Muscle of leg (tissue), 11 donors: ENCODE measurements around the gene UMAD1. TPM values are rescaled to one million over a fixed set of nuclear protein-coding genes. Genes with fewer than 3 reads are reported as not detected.
A peak's percentile ranks its signal among the peaks of the same experiment; 100 is the strongest.

Source experiments
- DNase-seq: peaks from one replicate; pipeline ENCODE4 v3.0.0; 2013
- H3K27ac ChIP-seq: one replicate; pipeline ENCODE4 v1.5.1; 2013; ENCODE audit warnings: mild to moderate bottlenecking, low read length, control low read depth
- H3K27me3 ChIP-seq: one replicate; pipeline ENCODE4 v1.6.1; 2013; ENCODE audit warnings: low read length; ENCODE audit not compliant: control insufficient read depth, insufficient read depth
- H3K36me3 ChIP-seq: one replicate; pipeline ENCODE4 v1.6.1; 2013; ENCODE audit warnings: low read length; ENCODE audit not compliant: control insufficient read depth, insufficient read depth
- H3K4me1 ChIP-seq: one replicate; pipeline ENCODE4 v1.6.1; 2013; ENCODE audit warnings: low read length; ENCODE audit not compliant: control insufficient read depth, insufficient read depth
- H3K4me3 ChIP-seq: one replicate; pipeline ENCODE4 v1.5.1; 2013; ENCODE audit warnings: low read length, control low read depth
- H3K9me3 ChIP-seq: replicated peaks from 2 replicates; pipeline ENCODE4 v1.6.1; 2013; ENCODE audit warnings: low read depth, low read length; ENCODE audit not compliant: control insufficient read depth
- WGBS: methylation state at CpG from one replicate; pipeline ENCODE4 v1.1.5; 2013; ENCODE audit warnings: missing lambda C conversion rate; ENCODE audit not compliant: insufficient coverage; 5-methylcytosine and 5-hydroxymethylcytosine counted together
- polyA plus RNA-seq, 8 donors: library from polyadenylated mRNA; unstranded; fragments of 120-200 nt; gene quantifications; one replicate each; pipeline versions ENCODE4 v1.2.1 to v1.2.3, GENCODE V29; 2013; ENCODE audit warnings: inconsistent platforms in 1 of 8, low replicate concordance in 1 of 8; ENCODE audit not compliant: insufficient read length in 8 of 8, insufficient read depth in 1 of 8
- total RNA-seq: library from RNA; stranded (reverse); fragments of 120-200 nt; gene quantifications from one replicate; pipeline ENCODE4 v1.2.4, GENCODE V29; 2013

UMAD1 gene
- total and polyA plus RNA-seq, 9 donors, result 7.4 to 11.8 (median 9.1) TPM

- 33% methylated on average over 1 of the region's 2 CpGs for WGBS
- H3K27ac ChIP-seq, result no peak overlapping the region
These were observed 46.4 kb downstream of the UMAD1 start for GRCh38 chr7:7686811-7687508.

DNA sequence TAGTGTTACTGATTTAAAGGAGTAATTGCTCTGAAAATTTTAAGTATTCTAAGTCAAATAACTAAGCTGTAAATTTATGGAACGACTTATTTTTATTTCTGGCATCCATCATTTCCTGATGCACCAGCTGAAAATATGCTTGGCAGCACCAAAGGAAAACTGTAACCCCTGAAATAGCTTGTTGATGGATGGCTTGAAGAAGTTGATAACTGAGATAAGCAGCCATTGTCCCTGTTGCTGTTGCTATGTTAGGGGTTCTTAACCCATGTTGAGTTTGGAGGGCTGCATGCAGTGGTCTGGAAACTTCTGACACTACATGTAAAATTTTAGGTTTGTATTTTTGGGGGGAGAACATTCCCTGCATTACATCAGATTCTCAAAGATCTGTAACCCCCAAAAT is 47.2 kb downstream of the UMAD1 start:
- Histone ChIP-seq H3K4me1 (peaks cover 4% of the 10 kb centered on the region), H3K36me3 (no peaks in the 10 kb centered on the region), H3K27ac (no peak overlapping the region), H3K27me3 (no peaks in the 10 kb centered on the region), H3K4me3 (no peak overlapping the region), H3K9me3 (no peaks in the 10 kb centered on the region)
- no peak for DNase-seq
- WGBS, result no CpG with 5 or more reads among the region's 1 CpG

More at GRCh38 chr7:7686811-7687508, 46.4 kb downstream of the UMAD1 start:
- Histone ChIP-seq H3K4me1 (peaks cover 4% of the 10 kb centered on the region), H3K36me3 (no peaks in the 10 kb centered on the region), H3K27me3 (no peaks in the 10 kb centered on the region), H3K9me3 (no peaks in the 10 kb centered on the region), H3K4me3 (no peak overlapping the region)
- DNase-seq, result no peak

GRCh38 chr7:7688310-7688709 is 47.8 kb downstream of the UMAD1 start:
- no peak for DNase-seq
- no peaks in the 10 kb centered on the region for H3K9me3 ChIP-seq
- no peak overlapping the region for H3K4me3 ChIP-seq
- H3K36me3 ChIP-seq, result no peaks in the 10 kb centered on the region
- H3K27ac ChIP-seq, result no peak overlapping the region
- WGBS, result 69% methylated on average over 2 of the region's 6 CpGs
- H3K4me1 ChIP-seq, result no peaks in the 10 kb centered on the region
- no peaks in the 10 kb centered on the region for H3K27me3 ChIP-seq

DNA sequence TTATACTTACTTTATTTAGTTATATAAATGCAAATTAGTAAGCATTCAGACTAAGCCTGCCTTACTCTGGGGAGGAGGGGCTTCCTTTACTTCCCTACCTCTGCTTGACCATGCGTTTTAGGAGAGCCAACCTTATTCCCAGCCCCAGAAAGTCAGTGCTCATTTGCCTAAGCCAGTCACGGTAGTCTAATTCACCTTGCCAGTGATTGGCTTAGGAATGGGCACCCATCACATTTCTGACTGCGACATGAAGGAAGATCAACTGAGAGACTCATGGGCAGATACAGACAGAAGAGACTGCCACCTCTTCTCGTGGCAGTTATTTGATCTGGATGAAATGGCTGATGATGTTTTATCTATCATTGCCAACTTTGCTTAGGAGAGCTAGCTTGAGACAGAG is 48.4 kb downstream of the UMAD1 start:
- H3K9me3 ChIP-seq, result no peaks in the 10 kb centered on the region
- H3K4me1 ChIP-seq, result no peaks in the 10 kb centered on the region
- H3K4me3 ChIP-seq, result no peak overlapping the region
- no peaks in the 10 kb centered on the region for H3K27me3 ChIP-seq
- no peak for DNase-seq
- no peaks in the 10 kb centered on the region for H3K36me3 ChIP-seq
- 76% methylated on average over 3 of the region's 4 CpGs for whole genome bisulfite sequencing
- no peak overlapping the region for H3K27ac ChIP-seq

DNA sequence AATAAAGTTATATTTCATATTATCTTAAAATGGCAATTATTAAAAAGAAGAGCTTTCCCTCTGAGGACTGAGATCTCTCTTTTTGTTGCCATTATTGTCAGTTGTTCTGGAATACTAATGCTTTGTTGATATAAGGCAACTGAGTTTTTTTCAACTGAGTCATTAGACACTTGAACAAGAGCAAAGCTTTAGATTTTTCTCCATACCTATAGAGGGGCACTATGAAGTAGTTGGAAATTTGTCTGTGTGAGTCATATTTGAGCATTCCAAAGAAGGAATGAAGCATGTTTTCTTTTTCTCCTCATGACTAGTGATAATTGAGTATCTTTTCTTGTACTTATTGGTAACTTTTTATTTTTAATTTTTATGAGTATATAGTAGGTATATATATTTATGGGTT is 53.3 kb downstream of the UMAD1 start:
- Histone ChIP-seq H3K27me3 (no peaks in the 10 kb centered on the region), H3K36me3 (no peaks in the 10 kb centered on the region), H3K4me3 (no peak overlapping the region), H3K9me3 (no peaks in the 10 kb centered on the region), H3K27ac (no peak overlapping the region), H3K4me1 (peaks cover 8% of the 10 kb centered on the region)
- DNase-seq, result no peak

DNA sequence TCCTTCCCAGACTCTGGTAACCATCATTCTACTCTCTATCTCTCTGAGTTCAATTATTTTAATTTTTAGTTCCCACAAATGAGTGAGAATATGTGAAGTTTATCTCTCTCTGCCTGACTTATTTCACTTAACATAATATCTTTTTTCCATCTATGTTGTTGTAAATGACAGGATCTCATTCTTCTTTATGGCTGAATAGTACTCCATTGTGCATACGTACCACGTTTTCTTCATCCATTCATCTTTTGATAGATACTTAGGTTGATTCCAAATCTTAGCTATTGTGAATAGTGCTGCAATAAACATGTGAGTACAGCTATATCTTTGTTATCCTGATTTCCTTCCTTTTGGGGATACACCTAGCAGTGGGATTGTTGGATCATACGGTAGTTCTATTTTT is 54.0 kb downstream of the UMAD1 start:
- Histone ChIP-seq H3K4me3 (no peak overlapping the region), H3K36me3 (no peaks in the 10 kb centered on the region), H3K27me3 (no peaks in the 10 kb centered on the region), H3K4me1 (peaks cover 9% of the 10 kb centered on the region), H3K27ac (no peak overlapping the region), H3K9me3 (no peaks in the 10 kb centered on the region)
- DNase-seq, result no peak
- WGBS, result no CpG with 5 or more reads among the region's 3 CpGs

DNA sequence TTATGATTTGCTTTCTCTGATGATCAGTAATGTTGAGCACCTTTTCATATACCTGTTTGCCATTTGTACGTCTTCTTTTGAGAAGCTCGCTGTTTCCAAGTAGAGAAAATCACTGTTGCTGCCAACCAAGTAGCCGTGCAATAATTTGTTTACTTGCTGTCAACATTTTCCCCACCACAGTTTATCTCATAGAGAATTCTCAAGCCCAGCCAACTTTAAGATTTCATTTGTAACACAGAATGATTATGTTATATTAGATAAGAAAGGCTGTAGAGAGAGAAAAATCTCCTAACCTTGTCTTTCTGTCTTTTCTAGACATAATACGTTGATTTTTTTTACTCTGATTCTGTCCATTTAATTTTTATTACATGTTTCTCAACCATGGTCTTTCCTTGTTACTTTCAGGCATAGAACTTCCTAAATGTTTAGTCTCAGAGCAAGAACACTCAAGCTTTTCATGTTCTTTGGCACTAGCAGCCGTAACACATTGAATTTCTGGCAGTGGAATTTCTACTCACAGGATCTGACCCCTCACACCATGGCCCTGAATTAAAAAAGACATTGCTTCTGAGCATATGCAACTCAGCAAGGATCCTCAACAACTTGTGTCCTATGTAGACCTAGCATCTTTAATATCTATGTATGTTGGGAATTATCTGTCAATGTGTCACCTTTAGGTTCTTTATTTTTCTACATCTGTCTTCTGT is 54.7 kb downstream of the UMAD1 start:
- peak; percentile 73 for DNase-seq
- Histone ChIP-seq H3K4me1 (peaks cover 9% of the 10 kb centered on the region), H3K4me3 (no peak overlapping the region), H3K9me3 (no peaks in the 10 kb centered on the region), H3K27me3 (no peaks in the 10 kb centered on the region), H3K36me3 (no peaks in the 10 kb centered on the region), H3K27ac (peak overlapping the region; percentile 65)
- 55% methylated on average over 4 of the region's 5 CpGs for WGBS

DNA sequence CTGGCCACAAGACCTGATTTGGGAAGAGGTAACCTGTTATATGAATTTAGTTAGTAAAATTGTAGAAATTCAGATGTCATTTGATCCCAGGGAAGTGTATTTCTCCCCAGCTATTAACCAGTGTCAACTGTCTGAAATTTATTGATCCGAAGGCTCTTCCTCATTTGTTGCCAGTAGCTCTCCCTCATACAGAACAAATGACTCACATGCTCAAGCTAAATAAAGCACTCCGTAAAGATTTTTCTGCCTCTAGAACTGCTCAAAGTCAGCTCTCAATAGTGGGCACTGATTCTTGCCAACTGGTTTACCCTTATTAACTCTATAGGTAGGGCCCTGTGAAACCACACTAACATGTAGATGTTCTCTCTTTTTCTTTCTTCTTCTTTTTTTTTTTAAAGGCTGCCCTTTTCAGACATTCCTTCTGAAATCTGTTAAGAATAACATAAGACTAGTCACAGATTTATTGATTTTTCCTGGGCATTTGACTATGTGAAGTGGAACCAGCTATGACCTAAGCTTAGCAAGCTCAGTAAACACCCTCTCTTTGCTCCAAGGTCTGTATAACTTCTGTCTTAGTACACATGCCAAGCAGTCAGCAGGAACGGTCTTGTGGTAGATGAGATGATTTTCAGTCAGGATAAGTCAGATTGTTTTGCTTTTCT is 56.0 kb downstream of the UMAD1 start:
- DNase-seq, result peak; percentile 58

DNA sequence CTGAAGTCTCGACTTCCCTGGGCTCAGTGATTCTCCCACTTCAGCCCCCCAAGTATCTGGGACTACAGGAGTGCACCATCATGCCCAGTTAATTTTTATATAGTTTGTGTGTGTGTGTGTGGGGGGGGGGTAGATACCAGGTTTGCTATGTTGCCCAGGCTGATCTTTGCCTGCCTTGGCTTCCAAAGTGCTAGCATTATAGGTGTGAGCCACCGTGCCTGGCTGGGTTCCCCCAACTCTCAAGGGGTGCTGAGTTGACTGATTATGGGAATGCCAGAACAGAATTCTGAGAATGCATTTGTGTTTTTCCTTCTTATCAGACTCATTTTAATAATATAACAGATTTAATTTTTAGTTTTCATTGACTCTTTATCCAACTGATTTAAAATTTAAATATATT is 58.4 kb downstream of the UMAD1 start:
- no peak for DNase-seq
- Histone ChIP-seq H3K27ac (no peak overlapping the region), H3K27me3 (no peaks in the 10 kb centered on the region), H3K36me3 (no peaks in the 10 kb centered on the region), H3K9me3 (no peaks in the 10 kb centered on the region), H3K4me3 (no peak overlapping the region), H3K4me1 (peaks cover 9% of the 10 kb centered on the region)
- no CpG with 5 or more reads among the region's 2 CpGs for WGBS

More for the DNA sequence above, 56.0 kb downstream of the UMAD1 start:
- H3K4me3 ChIP-seq, result no peak overlapping the region
- no peaks in the 10 kb centered on the region for H3K9me3 ChIP-seq
- peak overlapping the region; percentile 17 for H3K27ac ChIP-seq
- no peaks in the 10 kb centered on the region for H3K36me3 ChIP-seq
- peaks cover 9% of the 10 kb centered on the region for H3K4me1 ChIP-seq
- WGBS, result 78% methylated on average over 2 of the region's 3 CpGs
- H3K27me3 ChIP-seq, result no peaks in the 10 kb centered on the region

GRCh38 chr7:7699380-7699779 is 58.8 kb downstream of the UMAD1 start:
- Histone ChIP-seq H3K4me3 (no peak overlapping the region), H3K36me3 (no peaks in the 10 kb centered on the region), H3K9me3 (no peaks in the 10 kb centered on the region), H3K27ac (peak overlapping the region; percentile 26), H3K4me1 (peaks cover 9% of the 10 kb centered on the region), H3K27me3 (no peaks in the 10 kb centered on the region)
- peak; percentile 75 for DNase-seq
